ENCODE data around the gene HSCB. TPM values are rescaled to one million over a fixed set of nuclear protein-coding genes. Genes with fewer than 3 reads are reported as not detected.

The HSCB gene, protein sequence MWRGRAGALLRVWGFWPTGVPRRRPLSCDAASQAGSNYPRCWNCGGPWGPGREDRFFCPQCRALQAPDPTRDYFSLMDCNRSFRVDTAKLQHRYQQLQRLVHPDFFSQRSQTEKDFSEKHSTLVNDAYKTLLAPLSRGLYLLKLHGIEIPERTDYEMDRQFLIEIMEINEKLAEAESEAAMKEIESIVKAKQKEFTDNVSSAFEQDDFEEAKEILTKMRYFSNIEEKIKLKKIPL
- 4.3 and 6.8 TPM in 2 replicates for total RNA-seq (2011; cell fraction: chromatin; rRNA removed; ENCODE audit: low replicate concordance)
- total RNA-seq (2011; cell fraction: nucleolus; rRNA removed): 5.9 and 8.2 TPM in 2 replicates
- total RNA-seq (2011; cell fraction: nucleoplasm; rRNA removed): 3.6 and 6.5 TPM in 2 replicates
- 8.3 and 15.0 TPM in 2 replicates for total RNA-seq (2014; rRNA removed)
- 10.2 and 11.1 TPM in 2 replicates for total RNA-seq (2014; rRNA removed; fragmentation: Illumina TruSeq; extraction: Trizol)
- 8.7 and 9.0 TPM in 2 replicates for total RNA-seq (2015; rRNA removed; fragmentation: Illumina TruSeq; extraction: Trizol)
- 7.7 and 8.4 TPM in 2 replicates for total RNA-seq (2021)
- 8.6 and 12.1 TPM in 2 replicates for polyA plus RNA-seq (2011; rRNA removed)
- polyA plus RNA-seq (2011; cell fraction: cytosol; rRNA removed): 9.9 and 11.9 TPM in 2 replicates
- 2.1 and 3.1 TPM in 2 replicates for polyA plus RNA-seq (2011; cell fraction: nucleus; rRNA removed)
- polyA plus RNA-seq (2012): 12.0 and 13.1 TPM in 2 replicates
- 8.6 and 11.8 TPM in 2 replicates for polyA plus RNA-seq (2014; fragmentation: Illumina TruSeq; extraction: Trizol)
- polyA plus RNA-seq (2014; fragmentation: Nextera tagmentation; extraction: Ambion mirVana): 1 to 10 TPM; 2.6 to 4.4 TPM
- polyA plus RNA-seq (2014; rRNA removed): 13.1 and 17.1 TPM in 2 replicates
- 2.6 TPM in 2 replicates for polyA minus RNA-seq (2011; rRNA and poly(A)+ RNA removed)
- polyA minus RNA-seq (2011; cell fraction: cytosol; rRNA and poly(A)+ RNA removed): 1.6 and 5.8 TPM in 2 replicates
- 3.9 and 4.4 TPM in 2 replicates for polyA minus RNA-seq (2011; cell fraction: nucleus; rRNA and poly(A)+ RNA removed)
- Bru-seq, nascent RNA: percentile 62 among the genes with signal in this experiment
- percentile 57 among the genes with signal in this experiment for BruChase-seq, experiment 1, labeled RNA remaining after a 2-hour chase
- percentile 52 among the genes with signal in this experiment for BruChase-seq, experiment 2, labeled RNA remaining after a 6-hour chase
- long read RNA-seq, experiment 1, transcript HSCB-201 (6 exons, 1,114 nt): major isoform, 12 of 22 reads
- long read RNA-seq, experiment 1, partial matches to known transcripts: 1 of 22 reads
- long read RNA-seq, experiment 1, other reads (novel, unspliced or antisense): 7 of 22 reads
- long read RNA-seq, experiment 2, transcript HSCB-201 (6 exons, 1,114 nt): major isoform, 8 of 17 reads
- long read RNA-seq, experiment 2, partial matches to known transcripts: 3 of 17 reads
- long read RNA-seq, experiment 2, other reads (novel, unspliced or antisense): 4 of 17 reads
- long read RNA-seq, experiment 3, partial matches to known transcripts: 1 of 6 reads
- long read RNA-seq, experiment 3, other reads (novel, unspliced or antisense): 2 of 6 reads

DNA sequence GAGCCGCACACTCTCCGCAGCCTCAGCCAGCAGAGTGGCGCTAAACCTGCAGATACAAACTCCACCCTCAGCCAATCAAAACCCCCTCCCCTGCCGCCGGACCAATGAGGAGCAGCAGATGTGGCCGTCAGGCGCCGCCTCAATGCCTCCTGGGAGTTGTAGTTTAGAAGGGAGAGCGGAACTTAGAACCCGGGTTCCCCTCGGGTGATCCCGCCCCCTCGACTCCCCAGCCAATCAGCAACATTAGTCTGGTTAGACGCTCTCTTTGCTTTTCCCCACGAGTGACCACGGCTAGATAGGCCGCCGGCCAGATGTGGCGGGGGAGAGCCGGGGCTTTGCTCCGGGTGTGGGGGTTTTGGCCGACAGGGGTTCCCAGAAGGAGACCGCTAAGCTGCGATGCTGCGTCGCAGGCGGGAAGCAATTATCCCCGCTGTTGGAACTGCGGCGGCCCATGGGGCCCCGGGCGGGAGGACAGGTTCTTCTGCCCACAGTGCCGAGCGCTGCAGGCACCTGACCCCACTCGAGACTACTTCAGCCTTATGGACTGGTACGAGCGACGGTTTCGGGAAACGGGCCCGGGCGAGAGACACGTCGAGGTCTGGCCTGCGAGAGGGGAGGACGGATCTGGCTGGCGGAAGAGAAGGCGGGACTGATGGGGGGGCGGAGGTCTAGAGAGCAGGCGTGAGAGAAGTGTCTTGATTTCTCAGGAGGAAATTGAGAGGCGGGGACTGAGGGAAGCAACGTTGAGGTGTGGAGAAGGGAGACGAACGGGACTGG, at the start of gene HSCB, which contains the start of gene CHEK2:
Gene HSCB (plus strand): TSS at position 255 of the 777 bp plus-strand sequence. CDS start 57 bp downstream, at position 312.
Gene CHEK2 (minus strand): TSS at position 36 of the 777 bp plus-strand sequence. CDS start 7,099 bp downstream, outside the sequence.
- intact Hi-C loops (cut with micrococcal nuclease): no loop called here
- POLR2A ChIA-PET: interaction anchor here (0.8 to 1.3 kb wide), 3 partner anchors 8 to 73 kb away, joined by 3 to 10 read pairs (median 3); partner anchors contain the start of gene XBP1
- Histone ChIP-seq H2AFZ (ENCODE audit: low read depth, low read length) (peak within 1 kb of the TSS; percentile 97), H4K20me1 (replicated peaks; ENCODE audit: control insufficient read depth, insufficient read depth, low read length) (no peaks in the 10 kb centered on the region), H3K9me1 (ENCODE audit: control insufficient read depth, insufficient read depth, low read length) (no peaks in the 10 kb centered on the region), H3K36me3 (ENCODE audit: control insufficient read depth, insufficient read depth, low read length) (peaks cover 39% of the 10 kb centered on the region), H3K4me2 (ENCODE audit: insufficient read depth, low read length) (peak within 1 kb of the TSS; percentile 93), H3K4me1 (replicated peaks in 1 of 2; ENCODE audit: control insufficient read depth in 2 of 2, insufficient read depth in 2 of 2, low read length in 2 of 2) (peaks cover 4 to 10% of the 10 kb centered on the region in 2 experiments; a peak in 3 of 5 replicates), H3K79me2 (ENCODE audit: control insufficient read depth, insufficient read depth, low read length) (peaks cover 63% of the 10 kb centered on the region), H3K4me3 (peak within 1 kb of the TSS; percentile 92), H3K27me3 (ENCODE audit: control insufficient read depth in 2 of 2, insufficient read depth in 2 of 2, low read length in 2 of 2) (no peaks in the 10 kb centered on the region), H3K9me3 (replicated peaks; ENCODE audit: control insufficient read depth, insufficient read depth, low read depth, low read length) (no peaks in the 10 kb centered on the region), H3K9ac (ENCODE audit: insufficient read depth in 1 of 2, low read depth in 2 of 2, low read length in 2 of 2) (peak within 1 kb of the TSS; percentile 83 to 93), H3K27ac (ENCODE audit: extremely low read depth, low read depth, low read length) (peak within 1 kb of the TSS; percentile 88)
- in situ Hi-C loops (cut with MboI): no loop called here
- DNase-seq (ENCODE audit: extremely low read depth in 1 of 4, low spot score in 3 of 4): peak; percentile 94 to 97 (median 96)
- CTCF ChIA-PET (ENCODE audit: low intra/inter-chr PET ratio): interaction anchor here (0.5 kb wide), 1 partner anchor 655 kb away, joined by 4 read pairs; no protein-coding TSS in a partner anchor
- ATAC-seq: peak; percentile 96
- no TSS peak for BruUV-seq (replicated peaks)
- peak; percentile 99 for FAIRE-seq
- WGBS (ENCODE audit: insufficient coverage, low coverage, missing lambda C conversion rate): under 1% methylated on average over 37 of the region's 54 CpGs
- no peak for TF ChIP-seq KAT8 (IDR thresholded peaks at IDR 0.05; ENCODE audit: low read depth)
- no peak for TF ChIP-seq MTA2 (IDR thresholded peaks at IDR 0.05; ENCODE audit: low read depth)
- TF ChIP-seq POLR2AphosphoS5 (IDR thresholded peaks at IDR 0.05; ENCODE audit: control insufficient read depth, insufficient read depth, low read depth, low read length): peak; percentile 40; the same call in 1 of the 2 replicates
- TF ChIP-seq MNT (conservative IDR thresholded peaks at IDR 0.05): peak; percentile 71 to 87
- TF ChIP-seq SP1 (CRISPR knock-in tag; IDR thresholded peaks at IDR 0.05): peak; percentile 70
- peak; percentile 67 for TF ChIP-seq L3MBTL2 (IDR thresholded peaks at IDR 0.05)
- TF ChIP-seq KLF10 (CRISPR knock-in tag; IDR thresholded peaks at IDR 0.05): no peak
- no peak for TF ChIP-seq EHMT2 (IDR thresholded peaks at IDR 0.05)
- TF ChIP-seq KLF16 (IDR thresholded peaks at IDR 0.05): no peak
- no peak for TF ChIP-seq SAP30 (IDR thresholded peaks at IDR 0.05; ENCODE audit: borderline replicate concordance, insufficient read depth, low read depth, low read length, poor library complexity, severe bottlenecking)
- TF ChIP-seq, protein P1, sequence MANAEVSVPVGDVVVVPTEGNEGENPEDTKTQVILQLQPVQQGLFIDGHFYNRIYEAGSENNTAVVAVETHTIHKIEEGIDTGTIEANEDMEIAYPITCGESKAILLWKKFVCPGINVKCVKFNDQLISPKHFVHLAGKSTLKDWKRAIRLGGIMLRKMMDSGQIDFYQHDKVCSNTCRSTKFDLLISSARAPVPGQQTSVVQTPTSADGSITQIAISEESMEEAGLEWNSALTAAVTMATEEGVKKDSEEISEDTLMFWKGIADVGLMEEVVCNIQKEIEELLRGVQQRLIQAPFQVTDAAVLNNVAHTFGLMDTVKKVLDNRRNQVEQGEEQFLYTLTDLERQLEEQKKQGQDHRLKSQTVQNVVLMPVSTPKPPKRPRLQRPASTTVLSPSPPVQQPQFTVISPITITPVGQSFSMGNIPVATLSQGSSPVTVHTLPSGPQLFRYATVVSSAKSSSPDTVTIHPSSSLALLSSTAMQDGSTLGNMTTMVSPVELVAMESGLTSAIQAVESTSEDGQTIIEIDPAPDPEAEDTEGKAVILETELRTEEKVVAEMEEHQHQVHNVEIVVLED (CRISPR knock-in tag; IDR thresholded peaks at IDR 0.05): peak; percentile 51; the same call in 1 of the 2 replicates
- no peak for TF ChIP-seq CBX3 (IDR thresholded peaks at IDR 0.05; ENCODE audit: borderline replicate concordance in 1 of 2, low read length in 2 of 2)
- TF ChIP-seq ZNF77 (CRISPR knock-in tag; IDR thresholded peaks at IDR 0.05): no peak

Data from K562 (cell line).